ENCODE measurements around the gene NAALADL2.

The NAALADL2 gene

DNA sequence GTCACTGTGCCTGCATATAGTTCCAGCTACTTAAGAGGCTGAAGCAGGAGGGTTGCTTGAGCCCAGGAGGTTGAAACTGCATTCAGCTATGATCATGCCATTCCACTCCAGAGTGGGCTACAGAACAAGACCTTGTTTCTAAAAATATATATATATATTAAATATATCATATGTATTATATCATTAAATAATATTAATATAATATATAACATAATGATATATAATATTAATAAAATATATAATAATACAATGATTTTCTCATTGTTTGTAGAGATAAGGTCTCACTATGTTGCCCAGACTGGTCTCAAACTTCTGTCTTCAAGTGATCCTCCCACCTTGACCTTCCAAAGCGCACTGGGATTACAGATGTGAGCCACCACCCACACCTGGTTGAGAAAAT, 101.8 kb downstream of the NAALADL2 start:
- DNase-seq (ENCODE audit: low read depth in 4 of 4, low spot score in 1 of 4), result no peak

DNA sequence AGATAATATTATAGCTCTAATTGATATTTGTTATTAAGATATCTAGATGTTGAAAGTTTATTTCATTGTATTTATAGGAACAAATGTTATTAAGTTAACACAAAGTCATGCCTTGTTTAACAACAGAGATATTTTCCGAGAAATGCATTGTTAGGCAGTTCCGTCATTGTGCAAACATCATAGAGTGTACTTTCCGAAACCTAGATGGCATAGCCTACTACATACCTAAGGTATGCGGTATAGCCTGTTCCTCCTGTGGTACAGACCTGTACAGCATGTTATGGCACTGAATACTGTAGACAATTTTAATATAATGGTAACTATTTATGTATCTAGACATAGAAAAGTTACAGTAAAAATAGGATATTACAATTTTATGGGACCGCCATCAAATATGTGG, 114.3 kb downstream of the NAALADL2 start:
- no peak for DNase-seq (ENCODE audit: low read depth in 4 of 4, low spot score in 1 of 4)

DNA sequence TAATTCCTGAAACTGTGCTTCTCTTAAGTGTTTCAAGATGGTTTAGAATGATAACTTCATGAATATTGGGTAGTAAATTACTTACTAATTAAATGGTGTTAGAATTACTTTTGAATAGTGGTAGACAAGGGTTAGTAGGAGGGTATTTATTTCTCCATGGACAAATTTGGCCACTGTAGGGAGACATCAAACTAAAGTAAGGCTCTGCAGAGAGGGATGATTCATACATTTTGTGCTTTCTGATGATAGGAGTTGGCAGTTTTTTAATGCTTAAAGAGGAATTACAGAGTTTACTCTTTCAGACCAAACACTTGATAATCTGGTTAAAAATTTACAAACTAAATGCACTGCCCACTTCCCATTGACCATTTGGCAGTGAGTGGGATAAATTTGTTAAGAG, 127.6 kb downstream of the NAALADL2 start:
- DNase-seq (ENCODE audit: low read depth in 4 of 4, low spot score in 1 of 4), result no peak

DNA sequence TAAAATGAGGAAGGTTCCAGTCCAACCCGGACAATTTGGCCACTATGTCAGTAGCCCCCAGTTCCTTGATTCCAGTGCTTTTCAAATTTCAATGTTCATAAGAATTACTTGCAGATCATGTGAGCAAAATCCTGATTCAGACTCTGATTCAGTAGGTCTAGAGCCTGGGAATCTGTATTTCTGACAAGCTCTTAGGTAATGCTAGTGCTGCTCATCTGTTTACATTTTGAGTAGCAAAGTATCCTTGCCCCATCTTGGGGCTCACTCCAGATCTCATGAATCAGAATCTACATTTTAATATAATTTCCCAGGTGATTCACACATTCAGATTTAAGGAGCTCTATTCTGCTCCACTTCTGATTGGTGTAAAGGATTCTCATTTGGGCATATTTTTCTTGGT, 142.0 kb downstream of the NAALADL2 start:
- DNase-seq (ENCODE audit: low read depth in 4 of 4, low spot score in 1 of 4), result no peak

DNA sequence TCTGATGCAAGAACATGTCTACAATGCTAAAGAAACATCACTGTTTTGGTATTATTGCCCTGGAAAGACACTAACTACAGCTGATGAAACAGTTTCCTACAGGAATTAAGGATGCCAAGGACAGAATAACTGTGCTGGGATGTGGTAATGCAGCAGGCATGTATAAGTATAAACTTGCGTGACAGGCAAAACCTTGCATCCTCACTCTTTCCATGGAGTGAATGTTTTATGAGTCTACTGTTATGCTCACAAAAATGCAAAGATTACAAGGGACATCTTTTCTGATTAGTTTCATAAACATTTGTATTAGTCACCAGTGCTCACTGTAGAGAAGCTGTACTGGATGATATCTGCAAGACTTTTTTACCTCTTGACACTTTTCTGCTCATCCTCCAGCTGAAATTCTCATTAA, 143.6 kb downstream of the NAALADL2 start:
- no peak for DNase-seq (ENCODE audit: low read depth in 4 of 4, low spot score in 1 of 4)

DNA sequence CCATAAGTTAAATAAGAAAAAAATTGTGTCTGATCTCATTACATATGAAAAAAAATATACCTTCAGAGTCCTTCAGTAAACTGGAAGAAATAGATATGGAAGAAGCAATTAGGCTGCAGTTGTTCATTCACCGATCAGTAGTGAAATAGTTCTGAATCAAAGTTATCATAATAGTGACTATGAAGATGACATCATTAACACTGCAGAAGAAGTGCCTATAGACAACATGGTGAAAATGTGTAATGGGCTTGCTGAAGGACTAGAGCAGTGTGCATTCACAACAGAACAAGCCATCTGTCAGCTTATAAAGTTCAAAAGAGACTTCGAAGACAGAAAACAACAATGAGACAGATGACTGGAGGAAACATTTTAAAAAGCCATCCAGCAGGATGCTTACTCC, 144.5 kb downstream of the NAALADL2 start:
- DNase-seq (ENCODE audit: low read depth in 4 of 4, low spot score in 1 of 4), result no peak

DNA sequence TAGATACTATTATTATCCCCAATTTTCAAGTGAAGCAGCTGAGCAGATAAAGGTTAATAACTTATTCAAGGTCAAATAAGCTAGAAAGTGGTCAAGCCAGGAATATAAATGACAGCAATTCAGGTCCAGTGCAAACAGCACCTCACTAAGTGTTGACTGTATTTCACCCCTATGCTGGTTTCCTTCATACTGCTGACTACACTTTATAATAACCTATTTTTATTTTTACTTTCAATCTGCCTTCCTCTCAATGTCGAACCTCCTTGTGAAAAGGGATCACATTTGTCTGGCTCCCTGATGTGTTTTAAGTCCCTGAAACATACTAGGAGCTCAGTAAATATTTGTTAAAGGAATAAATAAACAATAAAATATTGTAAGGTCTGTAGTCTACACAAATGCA, 146.1 kb downstream of the NAALADL2 start:
- DNase-seq (ENCODE audit: low read depth in 4 of 4, low spot score in 1 of 4), result no peak

DNA sequence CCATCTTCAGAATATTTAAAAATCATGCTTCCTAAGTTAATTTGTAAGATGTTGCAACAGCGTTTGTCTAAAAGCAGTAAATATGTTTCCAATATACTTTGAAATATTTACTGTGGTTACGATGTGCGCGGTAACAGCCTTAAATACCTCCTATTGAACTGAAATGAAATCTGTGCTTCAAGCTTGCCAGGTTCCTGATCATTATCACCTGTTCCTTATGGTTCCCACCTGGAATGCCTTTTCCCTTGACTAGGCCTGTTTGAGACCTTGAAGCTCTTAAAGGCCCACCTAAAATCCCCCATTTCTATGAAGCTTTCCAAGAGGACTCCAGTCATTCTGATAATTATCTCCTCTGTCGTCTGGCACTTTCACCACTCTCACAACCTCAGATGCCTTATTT, 146.7 kb downstream of the NAALADL2 start:
- DNase-seq (ENCODE audit: low read depth in 4 of 4, low spot score in 1 of 4), result no peak

DNA sequence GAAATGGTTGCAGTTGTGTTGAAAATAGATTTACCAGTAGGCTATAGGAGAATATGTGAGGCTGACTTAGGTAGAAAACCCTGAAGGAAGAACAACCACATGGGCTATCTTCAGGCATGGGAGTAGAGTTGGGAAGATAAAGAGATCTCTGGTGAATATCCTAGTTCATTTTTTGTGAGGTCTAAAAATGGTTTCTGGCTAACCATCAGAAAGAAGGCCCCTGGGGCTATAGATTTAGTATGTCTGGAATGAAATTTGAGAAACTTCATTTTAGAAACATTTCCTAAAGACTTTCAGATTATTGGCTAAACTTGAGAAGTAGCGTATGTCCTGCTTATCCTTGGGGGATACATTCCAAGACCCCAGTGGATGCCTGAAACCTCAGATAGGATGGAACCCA, 148.2 kb downstream of the NAALADL2 start:
- DNase-seq (ENCODE audit: low read depth in 4 of 4, low spot score in 1 of 4), result no peak

DNA sequence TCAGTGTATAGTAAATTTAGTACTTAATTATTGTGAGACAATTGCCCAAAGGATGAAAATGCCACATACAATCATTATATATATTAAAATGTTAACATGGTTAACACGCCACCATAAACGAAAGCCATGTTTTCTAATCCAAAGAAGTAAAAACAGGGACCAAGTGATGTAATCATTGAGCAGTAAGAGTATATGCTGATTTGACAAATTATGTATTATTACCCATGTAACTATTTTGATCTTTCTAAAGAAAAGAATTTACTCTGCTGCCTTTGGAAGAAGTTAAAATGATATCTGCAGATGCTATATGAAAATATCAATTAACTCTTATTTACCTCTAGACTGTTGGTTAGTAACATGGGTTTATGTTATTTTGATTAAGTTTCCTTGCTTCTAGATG, 150.2 kb downstream of the NAALADL2 start:
- no peak for DNase-seq (ENCODE audit: low read depth in 4 of 4, low spot score in 1 of 4)

DNA sequence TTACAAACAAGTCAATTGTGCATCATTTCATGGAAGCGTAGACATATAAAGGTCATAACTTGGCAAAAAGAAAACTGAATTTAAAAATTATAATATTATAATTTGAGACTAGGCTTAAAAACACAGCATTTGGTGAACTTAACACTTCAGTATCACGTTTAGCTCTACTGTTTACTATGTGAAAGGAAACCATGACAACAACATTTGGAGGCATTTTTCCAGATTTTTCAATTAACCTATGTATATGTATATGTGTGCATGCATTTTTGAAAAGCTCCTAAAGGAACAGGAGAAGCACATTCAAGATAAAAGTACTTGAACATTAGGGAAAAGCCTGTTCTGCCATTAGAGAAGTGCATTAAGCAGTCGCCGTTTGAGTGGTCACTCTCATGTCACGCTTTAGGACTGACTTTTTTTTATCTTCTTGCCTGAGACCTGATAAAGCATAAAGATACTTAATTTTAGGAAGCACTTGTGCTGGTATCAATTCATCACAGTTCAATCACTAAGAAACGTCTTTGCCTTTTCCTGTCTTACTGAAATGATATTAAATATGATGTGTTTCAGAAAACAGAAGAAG, 156.0 kb downstream of the NAALADL2 start:
- no peak for DNase-seq (ENCODE audit: low read depth in 4 of 4, low spot score in 1 of 4)

DNA sequence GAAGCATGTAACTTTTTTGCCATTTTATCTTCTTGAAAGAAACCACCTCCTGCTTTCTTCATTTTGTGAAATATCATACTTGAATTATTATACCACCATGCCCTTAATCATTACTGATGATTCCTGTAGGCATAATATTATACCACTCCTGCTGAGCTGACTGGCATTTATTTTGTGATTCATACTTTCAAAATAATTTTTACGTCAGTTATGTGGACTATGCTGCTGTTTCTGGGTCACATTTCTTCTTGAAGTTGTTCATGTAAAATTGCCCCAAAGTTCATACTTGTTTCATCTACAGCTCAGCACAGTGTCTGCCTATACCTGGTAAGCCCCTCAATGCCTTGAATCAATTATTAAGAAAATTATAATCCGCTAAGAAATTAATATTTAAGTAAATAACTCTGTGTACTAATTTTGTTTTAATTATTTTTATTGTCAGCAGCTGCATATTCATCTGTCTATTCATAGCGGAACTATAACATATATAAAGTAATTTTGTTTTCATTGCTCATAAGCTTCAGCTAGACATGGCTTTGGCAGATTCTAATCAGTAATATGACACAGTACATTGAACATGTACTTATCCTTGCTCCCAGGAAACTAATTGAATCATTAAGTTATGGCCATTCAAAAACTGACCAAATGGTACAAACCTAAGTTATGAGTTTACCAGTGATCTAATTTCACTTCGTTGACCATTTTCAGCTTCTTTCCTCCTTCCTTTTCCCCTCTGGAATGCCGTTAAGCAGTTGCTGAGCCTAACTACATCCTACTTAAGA, 160.0 kb downstream of the NAALADL2 start:
- DNase-seq (ENCODE audit: low read depth in 4 of 4, low spot score in 1 of 4), result no peak

DNA sequence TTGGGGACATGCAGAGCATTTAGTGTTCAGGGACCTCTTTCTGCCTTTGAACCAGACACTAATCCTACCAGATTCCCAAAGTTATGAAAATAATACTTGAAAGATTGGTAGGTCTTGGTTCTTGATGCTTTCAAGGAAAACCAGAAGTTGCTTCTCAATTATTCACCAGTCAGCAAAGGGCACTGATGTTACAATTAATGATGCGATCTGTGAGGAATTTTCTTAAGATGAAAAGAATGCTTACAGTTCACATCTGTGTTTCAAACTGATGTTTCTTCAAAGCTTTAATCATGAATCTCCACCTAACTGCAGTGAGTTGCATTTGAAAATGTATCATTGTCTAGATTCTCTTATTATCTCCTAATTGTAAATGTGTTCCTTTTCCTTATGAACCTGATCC, 161.0 kb downstream of the NAALADL2 start:
- no peak for DNase-seq (ENCODE audit: low read depth in 4 of 4, low spot score in 1 of 4)

DNA sequence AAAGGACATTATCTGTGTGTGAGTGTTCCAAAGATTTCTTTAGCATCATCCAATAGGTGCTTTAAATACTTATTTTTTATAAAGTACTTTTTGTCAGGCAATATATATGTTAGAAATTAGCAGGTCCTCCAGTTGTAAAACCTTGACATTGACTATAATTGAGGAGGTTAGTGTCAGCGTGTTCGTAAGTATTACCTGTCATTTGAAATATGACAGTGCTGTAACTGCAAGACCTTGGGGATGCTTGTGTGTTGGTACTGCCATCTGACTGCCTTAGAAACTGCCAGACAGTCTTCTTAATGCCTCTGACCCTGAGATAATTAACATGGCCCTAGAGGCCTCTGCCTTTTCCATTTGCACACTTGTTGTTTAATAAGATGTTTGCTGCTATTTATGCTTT, 170.7 kb downstream of the NAALADL2 start:
- no peak for DNase-seq (ENCODE audit: low read depth in 4 of 4, low spot score in 1 of 4)

DNA sequence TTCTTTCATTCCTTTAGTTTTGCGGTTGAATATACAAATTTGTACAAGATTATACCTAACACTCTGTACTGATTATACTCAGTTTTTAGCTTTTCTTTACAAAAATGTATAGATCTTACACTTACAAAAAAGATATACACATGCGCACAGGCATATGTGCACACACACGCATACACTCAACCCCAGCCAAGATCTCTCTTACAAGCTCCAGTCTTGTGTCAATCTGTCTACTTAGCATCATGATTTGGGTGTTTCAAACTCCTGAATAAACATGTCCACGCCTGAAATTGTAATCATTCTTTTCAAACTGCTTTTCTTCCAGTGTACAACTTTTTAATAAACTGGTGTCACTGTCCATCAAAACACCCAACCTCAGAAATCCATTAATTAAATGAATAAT, 180.7 kb downstream of the NAALADL2 start:
- no peak for DNase-seq (ENCODE audit: low read depth in 4 of 4, low spot score in 1 of 4)

DNA sequence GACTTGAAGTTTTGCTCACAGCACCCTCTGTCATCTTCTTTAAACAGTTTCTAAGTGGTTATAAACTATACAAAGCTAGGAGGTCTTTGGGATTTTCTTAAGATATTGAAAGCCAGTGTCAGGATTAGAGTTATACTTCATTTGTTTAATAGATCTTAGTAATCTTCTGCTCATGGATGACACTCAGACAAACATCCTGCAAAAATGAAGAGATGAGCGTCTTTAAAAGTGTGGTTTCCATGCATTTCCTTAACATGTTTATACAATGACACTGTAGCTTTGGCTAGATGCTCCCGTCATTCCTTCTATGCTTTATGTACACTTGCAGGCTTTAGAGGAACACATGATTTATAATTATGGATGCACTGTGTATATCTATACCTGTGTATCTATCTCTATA, 182.2 kb downstream of the NAALADL2 start:
- no peak for DNase-seq (ENCODE audit: low read depth in 4 of 4, low spot score in 1 of 4)

DNA sequence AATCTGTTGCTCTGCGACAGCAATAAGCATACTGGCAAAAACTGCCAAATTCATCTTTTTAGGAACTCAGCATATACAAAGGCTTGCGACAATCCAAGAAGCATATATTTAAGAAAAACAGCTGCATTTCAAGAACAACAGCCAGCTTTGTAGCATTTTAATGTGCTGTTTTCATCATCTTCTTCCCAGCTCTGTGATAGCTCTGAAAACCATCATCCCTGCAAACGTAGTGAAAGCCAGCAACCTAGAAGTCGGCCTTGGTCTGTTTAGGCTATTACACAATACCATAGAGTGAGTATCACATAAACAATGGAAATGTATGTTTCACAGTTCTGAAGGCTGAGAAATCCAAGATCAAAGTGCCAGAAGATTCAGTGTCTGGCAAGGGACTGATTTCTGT, 187.5 kb downstream of the NAALADL2 start:
- no peak for DNase-seq (ENCODE audit: low read depth in 4 of 4, low spot score in 1 of 4)

DNA sequence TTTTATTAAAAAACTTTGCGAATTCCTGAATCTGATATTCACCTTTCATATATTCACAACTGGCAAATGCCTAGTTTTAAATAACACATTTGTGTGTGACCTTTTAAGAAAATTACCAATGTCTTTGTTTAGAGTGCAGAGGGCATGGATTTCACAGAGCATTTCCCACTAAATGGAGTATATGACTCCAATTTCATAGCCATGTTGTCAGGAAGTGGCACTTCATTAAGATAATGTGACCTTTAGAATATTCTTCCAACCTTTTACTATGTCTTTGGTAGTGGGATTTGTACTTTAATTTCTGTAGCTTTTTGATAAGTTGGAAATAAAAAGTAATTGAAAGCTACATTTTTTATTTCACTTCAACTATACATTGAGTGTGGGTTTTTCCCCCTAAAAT, 188.7 kb downstream of the NAALADL2 start:
- DNase-seq (ENCODE audit: low read depth in 4 of 4, low spot score in 1 of 4), result no peak

DNA sequence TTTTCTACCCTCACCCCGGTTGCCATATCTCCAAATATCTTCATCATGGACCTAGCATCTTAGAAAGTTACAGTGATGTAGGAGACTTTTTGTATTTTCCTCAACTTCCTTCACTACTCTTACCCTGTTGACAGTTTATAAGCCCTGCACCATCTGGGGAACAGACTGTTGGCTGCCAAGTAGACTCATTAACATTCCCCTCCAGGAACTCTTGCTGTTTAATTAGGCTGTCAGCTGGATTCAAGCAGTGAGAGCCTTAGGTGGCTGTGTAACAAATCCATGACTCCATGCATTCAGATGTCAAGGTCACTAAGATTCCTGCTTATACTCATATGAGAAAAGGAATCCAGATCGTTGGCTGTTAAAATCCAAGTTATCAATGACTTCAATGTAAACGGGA, 198.3 kb downstream of the NAALADL2 start:
- DNase-seq (ENCODE audit: low read depth in 4 of 4, low spot score in 1 of 4), result no peak

DNA sequence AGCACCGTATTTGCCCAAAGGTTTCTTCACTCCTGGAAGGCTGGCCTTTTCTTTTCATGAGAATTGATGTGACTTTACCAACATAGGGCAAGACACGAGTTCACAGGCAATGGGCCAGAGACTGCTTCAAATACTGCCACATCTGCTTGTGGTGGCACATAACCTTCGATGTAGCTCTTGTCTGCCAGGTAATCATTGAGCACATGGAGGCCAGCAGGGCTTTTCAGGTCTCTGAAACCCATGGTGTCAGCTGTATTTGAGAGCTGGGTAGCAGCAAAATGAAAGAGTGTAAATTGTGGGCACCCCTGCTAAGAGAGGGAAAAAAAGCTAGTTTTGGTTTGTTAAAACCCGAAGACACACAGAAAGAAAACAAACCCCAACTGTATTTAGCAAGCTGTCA, 200.7 kb downstream of the NAALADL2 start:
- no peak for DNase-seq (ENCODE audit: low read depth in 4 of 4, low spot score in 1 of 4)

DNA sequence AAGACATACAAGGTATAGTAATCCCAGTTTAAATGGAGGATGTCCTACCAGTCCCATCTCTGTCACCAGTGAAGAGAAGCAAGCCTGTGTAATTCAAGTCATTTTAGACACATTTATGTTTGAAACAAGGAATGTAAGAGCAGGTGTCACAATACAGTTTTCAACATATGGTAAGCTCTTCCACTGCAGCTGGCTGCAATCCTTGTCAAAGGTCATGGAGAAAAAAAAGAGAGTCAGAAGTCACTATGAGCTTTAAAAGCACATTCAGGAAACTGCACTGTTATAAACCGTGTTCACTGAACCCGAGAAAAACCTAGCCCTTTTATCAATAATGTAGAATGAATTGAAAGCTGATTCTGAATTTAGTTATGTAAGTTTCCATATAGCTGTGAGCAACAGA, 206.4 kb downstream of the NAALADL2 start:
- no peak for DNase-seq (ENCODE audit: low read depth in 4 of 4, low spot score in 1 of 4)

DNA sequence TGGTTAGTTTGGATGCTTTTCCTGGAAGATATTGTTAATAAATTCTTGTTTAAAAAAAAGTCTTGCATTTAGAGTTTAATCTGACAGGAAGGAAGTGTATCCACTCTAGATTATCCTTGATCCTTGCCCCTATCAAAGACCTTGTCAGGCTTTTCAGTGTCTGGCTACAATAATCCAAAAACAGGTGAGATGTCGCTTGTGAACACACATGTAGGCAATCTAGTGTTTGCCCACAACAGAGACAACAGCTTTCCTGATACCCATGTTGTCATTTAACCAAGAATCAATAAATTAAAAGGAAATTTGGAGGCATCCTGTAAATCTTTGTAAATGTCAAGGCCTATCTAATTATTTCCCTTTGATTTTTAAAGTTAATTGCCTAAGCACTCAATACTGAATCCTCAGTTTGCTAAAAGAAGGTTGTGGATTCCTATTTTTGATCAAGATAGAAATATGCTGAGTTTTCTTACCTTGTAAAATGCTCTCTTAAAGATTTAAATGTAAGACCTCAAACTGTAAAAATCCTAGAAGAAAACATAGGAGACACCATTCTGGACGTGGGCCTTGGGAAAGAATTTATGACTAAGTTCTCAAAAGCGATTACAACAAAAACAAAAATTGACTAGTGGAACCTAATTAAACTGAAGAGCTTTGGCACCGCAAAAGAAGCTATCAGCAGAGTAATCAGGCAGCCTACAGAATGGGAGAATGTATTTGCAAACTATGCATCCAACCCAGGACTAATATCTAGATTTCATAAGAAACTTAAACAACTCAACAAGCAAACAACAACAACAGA, 207.7 kb downstream of the NAALADL2 start:
- no peak for DNase-seq (ENCODE audit: low read depth in 4 of 4, low spot score in 1 of 4)

Measured in stimulated activated CD4-positive, alpha-beta T cell treated with anti-CD3 and anti-CD28 coated beads, Interleukin-1b, Interleukin-23, amount 100 ng/mL, for 24 hours (primary cell).